Activated CD4-positive, alpha-beta T cell treated with anti-CD3 and anti-CD28 coated beads, Interleukin-2, amount 50 U/mL, for 1 hour (primary cell): Measurements from ENCODE around the gene DDX41.
"Not testable (repeated sequence)": the region's sequence is repeated elsewhere in the genome, so short reads cannot be mapped to it uniquely, and the experiment has no call there.

ENCODE experiments used
- DNase-seq: peaks from one replicate; pipeline ENCODE4 v3.0.0-alpha.2; 2020

DDX41 gene

GRCh38 chr5:177497292-177498012 is 19.3 kb downstream of the DDX41 start, which contains the start of gene PDLIM7:
TSS of gene PDLIM7 (minus strand) at chr5:177497604. CDS start at chr5:177496512, 1,092 bp downstream.
- peak; percentile 92 for DNase-seq

- DNase-seq, result no peak
These were observed 20.0 kb downstream of the DDX41 start for GRCh38 chr5:177496727-177497291.

GRCh38 chr5:177496070-177496726 is 20.6 kb downstream of the DDX41 start:
- DNase-seq, result no peak

- DNase-seq, result no peak
These were observed 21.3 kb downstream of the DDX41 start for GRCh38 chr5:177495243-177496060.

GRCh38 chr5:177494346-177495195 is 22.2 kb downstream of the DDX41 start:
- DNase-seq, result no peak

- DNase-seq, result no peak
These were observed 22.9 kb downstream of the DDX41 start for GRCh38 chr5:177493795-177494345.

GRCh38 chr5:177492841-177493240 is 23.9 kb downstream of the DDX41 start:
- no peak for DNase-seq

- DNase-seq, result no peak
These were observed 24.6 kb downstream of the DDX41 start for GRCh38 chr5:177491983-177492746.

- DNase-seq, result no peak
These were observed 25.3 kb downstream of the DDX41 start for GRCh38 chr5:177491429-177491945.

GRCh38 chr5:177490992-177491391 is 25.8 kb downstream of the DDX41 start:
- no peak for DNase-seq

GRCh38 chr5:177490311-177490991 is 26.3 kb downstream of the DDX41 start:
- no peak for DNase-seq

- DNase-seq, result no peak
These were observed 27.5 kb downstream of the DDX41 start for GRCh38 chr5:177489119-177489716.

GRCh38 chr5:177487975-177488374 is 28.8 kb downstream of the DDX41 start:
- no peak for DNase-seq

GRCh38 chr5:177487144-177487543 is 29.6 kb downstream of the DDX41 start:
- no peak for DNase-seq

GRCh38 chr5:177486256-177486655 is 30.5 kb downstream of the DDX41 start:
- no peak for DNase-seq

- not testable (repeated sequence) for DNase-seq
These were observed 31.0 kb downstream of the DDX41 start for GRCh38 chr5:177485753-177486152.

GRCh38 chr5:177484902-177485549 is 31.7 kb downstream of the DDX41 start:
- no peak for DNase-seq

GRCh38 chr5:177483994-177484901 is 32.5 kb downstream of the DDX41 start:
- no peak for DNase-seq
